ENCODE measurements around the gene PRRT2. TPM values are rescaled to one million over a fixed set of nuclear protein-coding genes. Genes with fewer than 3 reads are reported as not detected.

Gene PRRT2
- polyA plus RNA-seq, 2 of the 4 experiments (the other 2 are of a cell fraction): 0.25 to 0.44 TPM

- TF ChIP-seq PBX3 (IDR thresholded peaks at IDR 0.05): no peak
These were observed 24.6 kb downstream of the PRRT2 start (continued) for GRCh38 chr16:29836623-29837022.

GRCh38 chr16:29837841-29838240, 25.8 kb downstream of the PRRT2 start:
- no peak overlapping the region for H3K4me2 ChIP-seq
- TF ChIP-seq POLR2AphosphoS2 (conservative IDR thresholded peaks at IDR 0.05; ENCODE audit: low read length) (no peak), HOXB13 (CRISPR knock-in tag; IDR thresholded peaks at IDR 0.05; ENCODE audit: low read depth) (no peak), RAD21 (conservative IDR thresholded peaks at IDR 0.05 in 1 of 2, IDR thresholded peaks at IDR 0.05 in 1 of 2) (no peak), NPAS2 (CRISPR knock-in tag; IDR thresholded peaks at IDR 0.05; ENCODE audit: borderline replicate concordance) (no peak), ZFP36 (IDR thresholded peaks at IDR 0.05; ENCODE audit: borderline replicate concordance, partially characterized antibody) (no peak), ATOH8 (CRISPR knock-in tag; IDR thresholded peaks at IDR 0.05; ENCODE audit: low read depth) (no peak), CTCF (IDR thresholded peaks at IDR 0.05) (no peak), ZNF302 (CRISPR knock-in tag; IDR thresholded peaks at IDR 0.05) (no peak), CEBPB (IDR thresholded peaks at IDR 0.05) (no peak), GATA3 (IDR thresholded peaks at IDR 0.05; ENCODE audit: borderline replicate concordance) (no peak), EHMT2 (IDR thresholded peaks at IDR 0.05; ENCODE audit: low read depth) (no peak), CHD4 (IDR thresholded peaks at IDR 0.05; ENCODE audit: borderline replicate concordance) (no peak), PBX3 (IDR thresholded peaks at IDR 0.05) (no peak), EP300 (IDR thresholded peaks at IDR 0.05) (no peak), FOSB (CRISPR knock-in tag; IDR thresholded peaks at IDR 0.05) (no peak), BCL3 (IDR thresholded peaks at IDR 0.05) (no peak), FOXS1 (CRISPR knock-in tag; IDR thresholded peaks at IDR 0.05) (no peak), CBX2 (IDR thresholded peaks at IDR 0.05; ENCODE audit: borderline replicate concordance, low read depth) (no peak), TP53 (CRISPR knock-in tag; IDR thresholded peaks at IDR 0.05) (no peak)
- no peak overlapping the region for H3K27ac ChIP-seq
- H3K9me3 ChIP-seq: no peaks in the 10 kb centered on the region
- DNase-seq (ENCODE audit: low read depth in 1 of 2, low spot score in 1 of 2) (no peak), FAIRE-seq (no peak), ATAC-seq (no peak)
- POLR2A ChIA-PET: no interaction called here
- CTCF ChIA-PET: interaction anchor here (0.8 to 26.2 kb wide), 3 partner anchors 11 to 40 kb away, joined by 3 to 568 read pairs (median 53); partner anchors contain the start of genes MAZ, MVP, PAGR1 and PRRT2
- WGBS (ENCODE audit: missing lambda C conversion rate): 89% methylated on average over 5 of the region's 5 CpGs
- H3K4me1 ChIP-seq: peaks cover 16% of the 10 kb centered on the region
- H3K4me3 ChIP-seq: no peak overlapping the region
